Ectodermal cell (in vitro differentiated cells): ENCODE data around the gene C12orf57.
"Not testable (repeated sequence)": the region's sequence is repeated elsewhere in the genome, so short reads cannot be mapped to it uniquely, and the experiment has no call there.

Experiments used
- H3K27ac ChIP-seq: 2 replicates; pipeline ENCODE4 v1.7.0; 2013; ENCODE audit warnings: mild to moderate bottlenecking, low read depth, low read length; ENCODE audit not compliant: insufficient read depth, poor library complexity, severe bottlenecking
- H3K27me3 ChIP-seq: 2 replicates; pipeline ENCODE4 v1.7.0; 2013; ENCODE audit warnings: mild to moderate bottlenecking, low read length; ENCODE audit not compliant: insufficient read depth, control insufficient read depth, poor library complexity, severe bottlenecking
- H3K36me3 ChIP-seq: one replicate; pipeline ENCODE4 v1.7.0; 2013; ENCODE audit warnings: low read length; ENCODE audit not compliant: control insufficient read depth, insufficient read depth
- H3K4me1 ChIP-seq: one replicate; pipeline ENCODE4 v1.7.0; 2013; ENCODE audit warnings: low read length; ENCODE audit not compliant: control insufficient read depth, insufficient read depth
- H3K4me3 ChIP-seq: 2 replicates; pipeline ENCODE4 v1.7.0; 2013; ENCODE audit warnings: low read depth, low read length, control low read depth; ENCODE audit not compliant: insufficient read depth
- H3K9me3 ChIP-seq: 2 replicates; pipeline ENCODE4 v1.7.0; 2013; ENCODE audit warnings: mild to moderate bottlenecking, low read length, moderate library complexity; ENCODE audit not compliant: control insufficient read depth
- WGBS, 2 experiments: methylation state at CpG; one replicate each; pipeline ENCODE4 v1.1.7; 2013; ENCODE audit warnings: missing lambda C conversion rate in 2 of 2; 5-methylcytosine and 5-hydroxymethylcytosine counted together

Gene C12orf57

GRCh38 chr12:6908141-6908540 lies 35.7 kb upstream of the C12orf57 start:
- H3K9me3 ChIP-seq, H3K27me3 ChIP-seq, H3K4me3 ChIP-seq, H3K27ac ChIP-seq, H3K36me3 ChIP-seq: not testable (repeated sequence)
- WGBS, 2 experiments: 90 to 92% methylated on average over 11 of the region's 11 CpGs
- H3K4me1 ChIP-seq: peaks cover 11% of the 10 kb centered on the region

- peaks cover 11% of the 10 kb centered on the region for H3K4me1 ChIP-seq
- no peaks in the 10 kb centered on the region for H3K9me3 ChIP-seq
Measured at GRCh38 chr12:6909421-6910145, 34.2 kb upstream of the C12orf57 start.

DNA sequence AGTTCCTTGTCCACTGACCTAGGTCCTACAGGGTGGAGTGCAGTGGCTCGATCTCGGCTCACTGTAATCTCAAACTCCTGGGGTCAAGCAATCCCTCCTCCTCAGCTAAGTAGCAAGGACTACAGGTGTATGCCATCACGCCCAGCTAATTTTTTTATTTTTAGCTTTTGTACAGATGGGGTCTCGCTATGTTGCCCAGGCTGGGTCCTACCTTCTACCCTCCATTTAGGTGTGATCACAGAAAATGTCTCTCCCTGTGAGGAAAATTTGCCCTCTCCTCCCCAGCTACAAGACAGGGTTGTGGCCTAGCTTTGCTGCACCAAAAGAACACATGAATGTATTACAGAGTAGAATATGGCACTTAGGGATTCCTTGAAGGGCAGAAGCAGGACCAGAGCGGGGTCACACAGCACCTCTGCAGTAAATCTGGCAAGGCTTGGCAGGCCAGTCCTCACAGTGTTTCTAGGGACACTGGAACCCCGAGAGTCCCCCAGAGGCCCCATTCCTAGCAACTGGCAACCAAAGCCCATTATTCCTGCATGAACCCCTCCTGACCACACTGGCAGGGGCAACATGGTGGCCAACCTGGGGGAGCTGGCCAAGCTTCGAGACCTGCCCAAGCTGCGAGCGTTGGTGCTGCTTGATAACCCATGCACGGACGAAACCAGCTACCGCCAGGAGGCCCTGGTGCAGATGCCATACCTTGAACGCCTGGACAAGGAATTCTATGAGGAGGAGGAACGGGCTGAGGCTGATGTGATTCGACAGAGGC lies 31.5 kb upstream of the C12orf57 start:
- H3K4me3 ChIP-seq: no peak overlapping the region
- peaks cover 8% of the 10 kb centered on the region for H3K36me3 ChIP-seq
- 93 to 94% methylated on average over 15 of the region's 15 CpGs for WGBS, 2 experiments
- H3K27ac ChIP-seq: no peak overlapping the region
- H3K4me1 ChIP-seq: peaks cover 8% of the 10 kb centered on the region
- H3K27me3 ChIP-seq: no peaks in the 10 kb centered on the region
- no peaks in the 10 kb centered on the region for H3K9me3 ChIP-seq

More at GRCh38 chr12:6909421-6910145, 34.2 kb upstream of the C12orf57 start:
- Histone ChIP-seq H3K36me3 (no peaks in the 10 kb centered on the region), H3K27ac (no peak overlapping the region), H3K27me3 (no peaks in the 10 kb centered on the region), H3K4me3 (no peak overlapping the region)
- WGBS, 2 experiments: 91 to 94% methylated on average over 4 of the region's 4 CpGs

GRCh38 chr12:6914246-6914946 lies 29.4 kb upstream of the C12orf57 start, which contains the start of gene ENO2:
ENO2 (plus strand) TSS chr12:6914580; CDS start chr12:6915833, 1,253 bp downstream.
- 1% methylated on average over 68 of the region's 68 CpGs for WGBS, 2 experiments
- H3K27ac ChIP-seq: no peak within 1 kb of the TSS

DNA sequence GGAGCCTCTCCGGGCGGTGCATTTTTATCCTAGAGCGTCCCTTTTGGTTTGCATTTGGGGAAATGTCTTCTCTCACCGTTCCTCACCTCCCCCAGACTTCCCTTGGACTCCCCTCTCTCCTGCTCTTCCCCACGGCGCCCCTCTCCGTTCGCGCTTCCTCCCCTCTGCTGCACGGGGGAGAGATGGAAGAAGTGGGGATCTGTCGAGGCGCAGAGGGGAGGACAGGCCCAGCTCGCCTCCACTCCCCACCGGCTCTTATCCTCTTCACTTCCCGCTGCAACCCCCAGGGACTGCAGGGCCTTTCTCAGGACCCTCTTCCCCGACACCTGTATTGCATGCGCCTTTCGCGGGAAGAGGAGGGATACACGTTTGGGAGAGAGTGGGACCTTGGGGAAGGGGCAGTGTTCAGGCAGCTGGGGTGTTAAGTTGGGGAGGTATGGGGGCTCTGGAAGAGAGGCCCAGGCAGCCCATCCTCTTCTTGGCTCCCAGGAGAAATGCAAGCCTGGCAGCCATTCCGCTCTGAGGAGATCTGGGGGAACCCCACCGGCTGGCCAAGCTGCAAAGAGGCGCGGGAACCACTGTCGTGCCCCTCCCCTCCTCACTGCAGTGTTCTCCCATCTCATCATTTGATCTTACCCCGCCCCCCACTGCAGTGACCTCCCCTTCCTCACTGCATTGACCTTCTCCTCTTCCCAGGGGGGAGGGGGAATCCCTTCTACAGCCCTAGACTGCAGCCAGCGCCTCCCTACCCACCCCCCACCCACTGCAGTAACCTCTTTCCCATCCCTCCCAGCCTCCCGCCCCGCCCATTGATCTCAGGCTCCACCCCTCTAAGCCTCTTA lies 28.7 kb upstream of the C12orf57 start:
- Histone ChIP-seq H3K27ac (no peak overlapping the region), H3K27me3 (no peaks in the 10 kb centered on the region), H3K4me1 (peaks cover 8% of the 10 kb centered on the region), H3K36me3 (peaks cover 27% of the 10 kb centered on the region), H3K9me3 (no peaks in the 10 kb centered on the region), H3K4me3 (peak overlapping the region; percentile 75)
- WGBS, 2 experiments: 2 to 4% methylated on average over 29 of the region's 29 CpGs

More at GRCh38 chr12:6914246-6914946, 29.4 kb upstream of the C12orf57 start, which contains the start of gene ENO2:
- H3K9me3 ChIP-seq: no peaks in the 10 kb centered on the region
- peak within 1 kb of the TSS; percentile 75 for H3K4me3 ChIP-seq
- H3K4me1 ChIP-seq: peaks cover 8% of the 10 kb centered on the region
- peaks cover 20% of the 10 kb centered on the region for H3K36me3 ChIP-seq
- no peaks in the 10 kb centered on the region for H3K27me3 ChIP-seq

- H3K4me1 ChIP-seq: peaks cover 8% of the 10 kb centered on the region
- 77 to 82% methylated on average over 14 of the region's 14 CpGs for WGBS, 2 experiments
- H3K36me3 ChIP-seq: peaks cover 28% of the 10 kb centered on the region
- no peaks in the 10 kb centered on the region for H3K27me3 ChIP-seq
- no peak overlapping the region for H3K27ac ChIP-seq
- no peaks in the 10 kb centered on the region for H3K9me3 ChIP-seq
- H3K4me3 ChIP-seq: peak overlapping the region; percentile 75
Measured at GRCh38 chr12:6915789-6916285, 28.0 kb upstream of the C12orf57 start.

DNA sequence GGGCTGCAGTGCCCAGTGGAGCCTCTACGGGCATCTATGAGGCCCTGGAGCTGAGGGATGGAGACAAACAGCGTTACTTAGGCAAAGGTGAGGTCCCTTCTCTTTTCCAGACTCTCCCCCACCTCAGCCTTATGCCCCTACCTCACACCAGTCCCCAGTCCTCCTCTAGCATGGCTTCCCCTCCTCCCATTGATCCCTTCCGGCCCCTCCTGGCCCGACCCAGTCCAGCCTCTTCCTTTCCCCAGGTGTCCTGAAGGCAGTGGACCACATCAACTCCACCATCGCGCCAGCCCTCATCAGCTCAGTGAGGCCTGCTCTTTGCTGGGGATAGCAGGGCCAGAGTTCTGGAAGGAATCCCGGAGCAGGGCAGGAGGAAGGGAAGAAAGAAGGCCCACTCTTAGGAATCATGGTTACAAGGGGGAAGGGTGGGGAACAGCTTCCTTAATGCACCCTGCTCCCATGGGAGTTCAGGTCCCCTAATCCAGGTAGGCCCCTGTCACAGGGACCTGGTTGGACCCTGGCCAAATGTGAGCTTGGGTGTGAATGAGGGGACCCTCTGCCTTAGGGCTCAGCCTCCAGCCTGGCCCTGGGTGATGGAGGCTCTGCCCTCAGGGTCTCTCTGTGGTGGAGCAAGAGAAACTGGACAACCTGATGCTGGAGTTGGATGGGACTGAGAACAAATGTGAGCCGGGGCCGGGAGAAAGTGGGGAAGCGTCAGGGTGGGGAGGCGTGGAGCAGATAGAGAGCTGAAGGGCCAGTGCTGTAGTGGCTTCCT lies 27.2 kb upstream of the C12orf57 start:
- Histone ChIP-seq H3K36me3 (peaks cover 30% of the 10 kb centered on the region), H3K27me3 (no peaks in the 10 kb centered on the region), H3K27ac (no peak overlapping the region), H3K4me3 (peak overlapping the region; percentile 75), H3K9me3 (no peaks in the 10 kb centered on the region), H3K4me1 (peaks cover 8% of the 10 kb centered on the region)
- WGBS, 2 experiments: 92 to 93% methylated on average over 11 of the region's 11 CpGs

DNA sequence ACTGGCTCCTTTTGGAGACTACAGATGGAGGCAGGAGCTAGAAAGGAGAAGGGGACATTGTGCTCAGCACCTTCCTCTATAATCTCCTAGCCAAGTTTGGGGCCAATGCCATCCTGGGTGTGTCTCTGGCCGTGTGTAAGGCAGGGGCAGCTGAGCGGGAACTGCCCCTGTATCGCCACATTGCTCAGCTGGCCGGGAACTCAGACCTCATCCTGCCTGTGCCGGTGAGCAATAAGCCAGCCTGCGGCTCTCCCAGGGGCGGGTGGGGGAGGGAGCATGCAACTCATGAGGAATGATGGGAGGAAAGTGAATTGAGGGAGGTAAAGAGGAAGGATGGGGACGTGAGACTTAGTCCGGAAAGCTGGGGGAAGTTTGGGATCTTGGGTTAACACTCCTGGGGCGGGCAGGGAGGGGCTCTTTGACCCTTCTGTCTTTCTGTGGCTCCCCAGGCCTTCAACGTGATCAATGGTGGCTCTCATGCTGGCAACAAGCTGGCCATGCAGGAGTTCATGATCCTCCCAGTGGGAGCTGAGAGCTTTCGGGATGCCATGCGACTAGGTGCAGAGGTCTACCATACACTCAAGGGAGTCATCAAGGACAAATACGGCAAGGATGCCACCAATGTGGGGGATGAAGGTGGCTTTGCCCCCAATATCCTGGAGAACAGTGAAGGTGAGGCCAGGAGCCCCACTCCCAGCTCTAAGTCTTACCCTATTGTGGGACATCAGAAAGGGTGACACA lies 26.2 kb upstream of the C12orf57 start:
- H3K9me3 ChIP-seq: no peaks in the 10 kb centered on the region
- no peak overlapping the region for H3K4me3 ChIP-seq
- peaks cover 39% of the 10 kb centered on the region for H3K36me3 ChIP-seq
- H3K27me3 ChIP-seq: no peaks in the 10 kb centered on the region
- 89% methylated on average over 14 of the region's 14 CpGs for WGBS, 2 experiments
- H3K27ac ChIP-seq: no peak overlapping the region
- H3K4me1 ChIP-seq: peaks cover 8% of the 10 kb centered on the region
